Left ventricle myocardium inferior (tissue), 1 donor: ENCODE measurements around the gene COMMD4. TPM values are rescaled to one million over a fixed set of nuclear protein-coding genes. Genes with fewer than 3 reads are reported as not detected.

Experiments used
- DNase-seq: peaks from one replicate; pipeline ENCODE4 v3.0.0-alpha.2; 2020
- H3K27ac ChIP-seq: fragments of 200-600 bp; replicated peaks from 2 replicates; pipeline ENCODE4 v1.8.0; 2021
- H3K27me3 ChIP-seq: fragments of 200-600 bp; 2 replicates; pipeline ENCODE4 v1.8.0; 2021; ENCODE audit warnings: low read depth
- H3K36me3 ChIP-seq: fragments of 200-600 bp; 2 replicates; pipeline ENCODE4 v1.8.0; 2021
- H3K4me1 ChIP-seq: fragments of 200-600 bp; 2 replicates; pipeline ENCODE4 v1.8.0; 2021
- H3K4me3 ChIP-seq: fragments of 200-600 bp; 2 replicates; pipeline ENCODE4 v1.8.0; 2021; ENCODE audit warnings: mild to moderate bottlenecking, moderate library complexity
- H3K9me3 ChIP-seq: fragments of 200-600 bp; replicated peaks from 2 replicates; pipeline ENCODE4 v1.8.0; 2021
- CTCF ChIP-seq: fragments of 200-600 bp; IDR thresholded peaks from 2 replicates; pipeline ENCODE4 v1.8.0; 2021; ENCODE audit warnings: antibody characterized with exemption, mild to moderate bottlenecking, borderline replicate concordance
- intact Hi-C: fragments of 100-400 bp; cut with micrococcal nuclease; formaldehyde crosslinking; loops from one replicate; pipeline ENCODE4 v1.11.0; 2022
- total RNA-seq: library from RNA; stranded (reverse); fragmentation: NEBNext Ultra II Directional; extraction: Animal tissue kit (Norgen Biotek cat#: 25700); gene quantifications from one replicate; pipeline ENCODE4 v1.2.1, GENCODE V29; 2021
- donor health status: DM: no; HTN: yes; CAD: no; lungs with severe emphysema.

The COMMD4 gene
- total RNA-seq, 1 donor from 2014 or later: 36.4 TPM

GRCh38 chr15:75360856-75361255, 25.0 kb downstream of the COMMD4 start:
- peaks cover 93% of the 10 kb centered on the region for H3K36me3 ChIP-seq
- no peak overlapping the region for H3K27ac ChIP-seq

GRCh38 chr15:75361361-75361988, 25.6 kb downstream of the COMMD4 start:
- H3K27ac ChIP-seq: no peak overlapping the region
- H3K4me3 ChIP-seq: no peak overlapping the region
- DNase-seq: no peak
- TF ChIP-seq CTCF: no peak
- H3K4me1 ChIP-seq: no peaks in the 10 kb centered on the region
- no peaks in the 10 kb centered on the region for H3K27me3 ChIP-seq
- H3K9me3 ChIP-seq: no peaks in the 10 kb centered on the region
- intact Hi-C loops: no loop called here
- peaks cover 93% of the 10 kb centered on the region for H3K36me3 ChIP-seq

More at GRCh38 chr15:75360856-75361255, 25.0 kb downstream of the COMMD4 start:
- no peak for TF ChIP-seq CTCF
- no peak for DNase-seq
- no peaks in the 10 kb centered on the region for H3K27me3 ChIP-seq
- H3K4me3 ChIP-seq: no peak overlapping the region
- intact Hi-C loops: no loop called here
- no peaks in the 10 kb centered on the region for H3K9me3 ChIP-seq
- H3K4me1 ChIP-seq: no peaks in the 10 kb centered on the region

DNA sequence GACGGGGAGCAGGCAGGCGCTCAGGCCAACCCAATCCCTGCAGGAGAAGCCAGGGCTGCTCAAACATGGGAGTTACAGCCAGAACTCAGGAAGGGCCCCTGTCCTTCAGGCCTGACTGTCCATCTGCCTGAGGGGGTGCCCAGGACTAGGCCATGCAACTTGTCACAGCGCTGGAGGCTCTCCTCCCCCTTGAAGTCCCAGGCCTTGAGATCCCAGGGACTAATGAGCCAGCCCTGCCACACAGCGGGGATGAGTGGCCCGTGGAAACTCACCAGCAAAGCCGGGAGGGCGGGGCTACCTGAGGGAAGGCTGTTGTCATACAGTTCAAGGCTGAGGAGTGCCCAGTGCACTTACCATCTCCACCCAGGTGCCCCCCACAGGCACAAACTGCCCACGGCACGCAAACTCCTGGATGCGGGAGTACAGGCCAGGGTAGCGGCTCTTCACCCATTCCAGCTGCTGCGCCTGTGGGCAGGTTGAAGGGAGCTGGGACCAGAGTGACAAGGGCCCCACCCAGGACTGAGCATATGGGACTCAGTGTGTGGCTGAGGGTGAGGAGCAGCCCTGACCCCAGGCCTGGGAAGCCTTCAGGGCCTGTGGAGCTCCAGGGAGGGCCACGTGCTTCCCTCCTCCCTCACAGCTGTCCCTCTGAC, 26.3 kb downstream of the COMMD4 start:
- intact Hi-C loops: no loop called here
- Histone ChIP-seq H3K27me3 (no peaks in the 10 kb centered on the region), H3K36me3 (peaks cover 93% of the 10 kb centered on the region)

GRCh38 chr15:75362642-75363249, 26.9 kb downstream of the COMMD4 start:
- Histone ChIP-seq H3K4me3 (no peak overlapping the region), H3K27me3 (no peaks in the 10 kb centered on the region), H3K36me3 (peaks cover 93% of the 10 kb centered on the region), H3K27ac (no peak overlapping the region), H3K9me3 (no peaks in the 10 kb centered on the region), H3K4me1 (peaks cover 12% of the 10 kb centered on the region)
- intact Hi-C loops: no loop called here
- DNase-seq: no peak
- no peak for TF ChIP-seq CTCF

More for the DNA sequence above, 26.3 kb downstream of the COMMD4 start:
- H3K4me3 ChIP-seq: no peak overlapping the region
- no peak for DNase-seq
- H3K27ac ChIP-seq: no peak overlapping the region
- no peak for TF ChIP-seq CTCF
- H3K4me1 ChIP-seq: peaks cover 5% of the 10 kb centered on the region
- no peaks in the 10 kb centered on the region for H3K9me3 ChIP-seq

- Histone ChIP-seq H3K9me3 (no peaks in the 10 kb centered on the region), H3K4me3 (no peak overlapping the region), H3K4me1 (peaks cover 19% of the 10 kb centered on the region), H3K27ac (no peak overlapping the region), H3K27me3 (no peaks in the 10 kb centered on the region), H3K36me3 (peaks cover 82% of the 10 kb centered on the region)
- intact Hi-C loops: no loop called here
- no peak for DNase-seq
- no peak for TF ChIP-seq CTCF
These were observed 27.9 kb downstream of the COMMD4 start for GRCh38 chr15:75363786-75364185.
